Activated T-cell treated with anti-CD3 and anti-CD28 coated beads, Interleukin-2, amount 50 U/mL, for 24 hours (primary cell): ENCODE measurements around the gene ACAD9.
"Not testable (repeated sequence)": the region's sequence is repeated elsewhere in the genome, so short reads cannot be mapped to it uniquely, and the experiment has no call there.

Experiments
- DNase-seq: peaks from one replicate; pipeline ENCODE4 v3.0.0-alpha.2; 2020
- H3K27ac Mint-ChIP-seq: 2 replicates; pipeline ENCODE4 v1.8.0; 2020; ENCODE audit warnings: mild to moderate bottlenecking, mixed read lengths
- H3K27me3 Mint-ChIP-seq: 2 replicates; pipeline ENCODE4 v1.8.0; 2020; ENCODE audit warnings: mixed read lengths
- H3K36me3 Mint-ChIP-seq: 2 replicates; pipeline ENCODE4 v1.8.0; 2020; ENCODE audit warnings: low read depth, mixed read lengths
- H3K4me1 Mint-ChIP-seq: 2 replicates; pipeline ENCODE4 v1.8.0; 2020; ENCODE audit warnings: low read depth, mixed read lengths
- H3K4me3 Mint-ChIP-seq: 2 replicates; pipeline ENCODE4 v1.8.0; 2020; ENCODE audit warnings: mild to moderate bottlenecking, moderate library complexity, mixed read lengths
- H3K9me3 Mint-ChIP-seq: 2 replicates; pipeline ENCODE4 v1.8.0; 2020; ENCODE audit warnings: mixed read lengths

The ACAD9 gene

GRCh38 chr3:128850544-128850943 is 28.9 kb upstream of the ACAD9 start:
- H3K27ac Mint-ChIP-seq, result no peak overlapping the region
- H3K36me3 Mint-ChIP-seq, result no peaks in the 10 kb centered on the region
- peaks cover 9% of the 10 kb centered on the region for H3K9me3 Mint-ChIP-seq
- peaks cover 13% of the 10 kb centered on the region for H3K4me1 Mint-ChIP-seq
- H3K27me3 Mint-ChIP-seq, result no peaks in the 10 kb centered on the region
- DNase-seq, result no peak
- H3K4me3 Mint-ChIP-seq, result no peak overlapping the region

GRCh38 chr3:128851601-128852000 is 27.8 kb upstream of the ACAD9 start:
- no peaks in the 10 kb centered on the region for H3K36me3 Mint-ChIP-seq
- no peak overlapping the region for H3K4me3 Mint-ChIP-seq
- H3K4me1 Mint-ChIP-seq, result peaks cover 5% of the 10 kb centered on the region
- H3K27ac Mint-ChIP-seq, result no peak overlapping the region
- H3K27me3 Mint-ChIP-seq, result no peaks in the 10 kb centered on the region
- peaks cover 9% of the 10 kb centered on the region for H3K9me3 Mint-ChIP-seq
- no peak for DNase-seq

- peaks cover 24% of the 10 kb centered on the region for H3K9me3 Mint-ChIP-seq
- peaks cover 7% of the 10 kb centered on the region for H3K36me3 Mint-ChIP-seq
- H3K27me3 Mint-ChIP-seq, result no peaks in the 10 kb centered on the region
- DNase-seq, result no peak
- H3K4me1 Mint-ChIP-seq, result no peaks in the 10 kb centered on the region
- no peak overlapping the region for H3K27ac Mint-ChIP-seq
- no peak overlapping the region for H3K4me3 Mint-ChIP-seq
These were observed 25.6 kb upstream of the ACAD9 start for GRCh38 chr3:128853826-128854225.

- Mint-ChIP-seq H3K27ac (no peak overlapping the region), H3K27me3 (no peaks in the 10 kb centered on the region), H3K36me3 (peaks cover 10% of the 10 kb centered on the region), H3K4me3 (no peak overlapping the region), H3K9me3 (peaks cover 29% of the 10 kb centered on the region), H3K4me1 (no peaks in the 10 kb centered on the region)
- DNase-seq, result no peak
These were observed 24.9 kb upstream of the ACAD9 start for GRCh38 chr3:128854475-128854874.

GRCh38 chr3:128855569-128855968 is 23.9 kb upstream of the ACAD9 start:
- no peaks in the 10 kb centered on the region for H3K27me3 Mint-ChIP-seq
- DNase-seq, result no peak
- H3K36me3 Mint-ChIP-seq, result peaks cover 18% of the 10 kb centered on the region
- H3K4me3 Mint-ChIP-seq, result no peak overlapping the region
- no peaks in the 10 kb centered on the region for H3K4me1 Mint-ChIP-seq
- no peak overlapping the region for H3K27ac Mint-ChIP-seq
- peaks cover 40% of the 10 kb centered on the region for H3K9me3 Mint-ChIP-seq

- H3K4me1 Mint-ChIP-seq, result no peaks in the 10 kb centered on the region
- H3K27ac Mint-ChIP-seq, result no peak overlapping the region
- DNase-seq, result no peak
- no peak overlapping the region for H3K4me3 Mint-ChIP-seq
- H3K27me3 Mint-ChIP-seq, result no peaks in the 10 kb centered on the region
- H3K36me3 Mint-ChIP-seq, result peaks cover 30% of the 10 kb centered on the region
- peaks cover 48% of the 10 kb centered on the region for H3K9me3 Mint-ChIP-seq
These were observed 21.3 kb upstream of the ACAD9 start for GRCh38 chr3:128858167-128858566.

GRCh38 chr3:128859630-128860029 is 19.8 kb upstream of the ACAD9 start:
- Mint-ChIP-seq H3K4me1 (no peaks in the 10 kb centered on the region), H3K36me3 (peaks cover 30% of the 10 kb centered on the region), H3K9me3 (peaks cover 42% of the 10 kb centered on the region), H3K27me3 (no peaks in the 10 kb centered on the region), H3K4me3 (no peak overlapping the region), H3K27ac (no peak overlapping the region)
- DNase-seq, result no peak

GRCh38 chr3:128861491-128861890 is 17.9 kb upstream of the ACAD9 start:
- H3K27me3 Mint-ChIP-seq, result no peaks in the 10 kb centered on the region
- no peak overlapping the region for H3K27ac Mint-ChIP-seq
- no peak overlapping the region for H3K4me3 Mint-ChIP-seq
- H3K9me3 Mint-ChIP-seq, result peaks cover 40% of the 10 kb centered on the region
- H3K36me3 Mint-ChIP-seq, result peaks cover 30% of the 10 kb centered on the region
- H3K4me1 Mint-ChIP-seq, result no peaks in the 10 kb centered on the region
- DNase-seq, result no peak

- Mint-ChIP-seq H3K4me1 (peaks cover 5% of the 10 kb centered on the region), H3K27ac (no peak overlapping the region), H3K36me3 (peaks cover 26% of the 10 kb centered on the region), H3K27me3 (no peaks in the 10 kb centered on the region), H3K4me3 (no peak overlapping the region), H3K9me3 (peaks cover 27% of the 10 kb centered on the region)
- no peak for DNase-seq
These were observed 15.9 kb upstream of the ACAD9 start for GRCh38 chr3:128863560-128863959.

- H3K4me3 Mint-ChIP-seq, result no peak overlapping the region
- H3K27ac Mint-ChIP-seq, result no peak overlapping the region
- no peaks in the 10 kb centered on the region for H3K27me3 Mint-ChIP-seq
- peaks cover 21% of the 10 kb centered on the region for H3K36me3 Mint-ChIP-seq
- H3K9me3 Mint-ChIP-seq, result peaks cover 20% of the 10 kb centered on the region
- peaks cover 5% of the 10 kb centered on the region for H3K4me1 Mint-ChIP-seq
- DNase-seq, result no peak
These were observed 15.0 kb upstream of the ACAD9 start for GRCh38 chr3:128864351-128864811.

- DNase-seq, H3K4me3 Mint-ChIP-seq, H3K27me3 Mint-ChIP-seq, H3K27ac Mint-ChIP-seq, H3K4me1 Mint-ChIP-seq: not testable (repeated sequence)
- H3K36me3 Mint-ChIP-seq, result peaks cover 16% of the 10 kb centered on the region
- peaks cover 13% of the 10 kb centered on the region for H3K9me3 Mint-ChIP-seq
These were observed 14.3 kb upstream of the ACAD9 start for GRCh38 chr3:128864849-128865804.

- Mint-ChIP-seq H3K27me3 (no peaks in the 10 kb centered on the region), H3K4me3 (no peak overlapping the region), H3K36me3 (no peaks in the 10 kb centered on the region), H3K27ac (peak overlapping the region; percentile 26), H3K4me1 (peaks cover 5% of the 10 kb centered on the region), H3K9me3 (no peaks in the 10 kb centered on the region)
- no peak for DNase-seq
These were observed 12.0 kb upstream of the ACAD9 start for GRCh38 chr3:128867200-128868125.

GRCh38 chr3:128870347-128870746 is 9.1 kb upstream of the ACAD9 start:
- Mint-ChIP-seq H3K27ac (no peak overlapping the region), H3K9me3 (no peaks in the 10 kb centered on the region), H3K36me3 (no peaks in the 10 kb centered on the region), H3K4me3 (no peak overlapping the region), H3K4me1 (peaks cover 7% of the 10 kb centered on the region), H3K27me3 (no peaks in the 10 kb centered on the region)
- DNase-seq, result no peak

- H3K27me3 Mint-ChIP-seq, result no peaks in the 10 kb centered on the region
- DNase-seq, result no peak
- H3K9me3 Mint-ChIP-seq, result no peaks in the 10 kb centered on the region
- no peak overlapping the region for H3K27ac Mint-ChIP-seq
- H3K4me3 Mint-ChIP-seq, result no peak overlapping the region
- peaks cover 19% of the 10 kb centered on the region for H3K4me1 Mint-ChIP-seq
- H3K36me3 Mint-ChIP-seq, result peaks cover under 1% of the 10 kb centered on the region
These were observed 7.1 kb upstream of the ACAD9 start for GRCh38 chr3:128872282-128872681.
